Left ventricle myocardium inferior (tissue), 1 donor: Measurements from ENCODE around the gene PPP5C. TPM values are rescaled to one million over a fixed set of nuclear protein-coding genes. Genes with fewer than 3 reads are reported as not detected.

Source experiments
- DNase-seq: peaks from one replicate; pipeline ENCODE4 v3.0.0-alpha.2; 2020
- H3K27ac ChIP-seq: fragments of 200-600 bp; replicated peaks from 2 replicates; pipeline ENCODE4 v1.8.0; 2021
- H3K27me3 ChIP-seq: fragments of 200-600 bp; 2 replicates; pipeline ENCODE4 v1.8.0; 2021; ENCODE audit warnings: low read depth
- H3K36me3 ChIP-seq: fragments of 200-600 bp; 2 replicates; pipeline ENCODE4 v1.8.0; 2021
- H3K4me1 ChIP-seq: fragments of 200-600 bp; 2 replicates; pipeline ENCODE4 v1.8.0; 2021
- H3K4me3 ChIP-seq: fragments of 200-600 bp; 2 replicates; pipeline ENCODE4 v1.8.0; 2021; ENCODE audit warnings: mild to moderate bottlenecking, moderate library complexity
- H3K9me3 ChIP-seq: fragments of 200-600 bp; replicated peaks from 2 replicates; pipeline ENCODE4 v1.8.0; 2021
- intact Hi-C: fragments of 100-400 bp; cut with micrococcal nuclease; formaldehyde crosslinking; loops from one replicate; pipeline ENCODE4 v1.11.0; 2022
- total RNA-seq: library from RNA; stranded (reverse); fragmentation: NEBNext Ultra II Directional; extraction: Animal tissue kit (Norgen Biotek cat#: 25700); gene quantifications from one replicate; pipeline ENCODE4 v1.2.1, GENCODE V29; 2021
- TF ChIP-seq, protein P1 (sequence below): fragments of 200-600 bp; IDR thresholded peaks from 2 replicates; pipeline ENCODE4 v1.8.0; 2021; ENCODE audit warnings: antibody characterized with exemption, mild to moderate bottlenecking, borderline replicate concordance
- donor health status: DM: no; HTN: yes; CAD: no; lungs with severe emphysema.

The PPP5C gene
- total RNA-seq, 1 donor from 2014 or later = 70.8 TPM

DNA sequence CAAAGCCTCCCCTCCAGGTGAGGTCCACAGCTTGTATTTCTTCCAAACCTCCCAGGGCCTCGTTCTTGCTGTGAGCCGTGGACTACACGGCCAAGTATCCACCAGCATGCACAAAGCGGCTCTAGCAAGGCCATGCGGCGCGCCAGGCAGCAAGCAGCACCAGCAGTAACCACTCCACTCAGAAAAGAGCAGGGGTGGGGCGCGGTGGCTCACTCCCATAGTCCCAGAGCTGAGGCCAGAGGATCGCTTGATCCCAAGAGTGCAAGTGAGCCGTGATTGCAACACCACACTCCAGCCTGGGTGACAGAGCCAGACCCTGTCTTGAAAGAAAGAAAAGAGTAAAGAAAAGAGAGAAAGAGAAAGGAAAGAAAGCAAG lies 61.8 kb downstream of the PPP5C start:
- DNase-seq = peak; percentile 84
- H3K4me3 ChIP-seq = peak overlapping the region; percentile 50
- peaks cover 83% of the 10 kb centered on the region for H3K4me1 ChIP-seq
- H3K9me3 ChIP-seq = no peaks in the 10 kb centered on the region
- H3K36me3 ChIP-seq = peaks cover 8% of the 10 kb centered on the region
- peak overlapping the region; percentile 82 for H3K27ac ChIP-seq
- H3K27me3 ChIP-seq = peaks cover 61% of the 10 kb centered on the region
- intact Hi-C loops = no loop called here
- TF ChIP-seq, protein P1, sequence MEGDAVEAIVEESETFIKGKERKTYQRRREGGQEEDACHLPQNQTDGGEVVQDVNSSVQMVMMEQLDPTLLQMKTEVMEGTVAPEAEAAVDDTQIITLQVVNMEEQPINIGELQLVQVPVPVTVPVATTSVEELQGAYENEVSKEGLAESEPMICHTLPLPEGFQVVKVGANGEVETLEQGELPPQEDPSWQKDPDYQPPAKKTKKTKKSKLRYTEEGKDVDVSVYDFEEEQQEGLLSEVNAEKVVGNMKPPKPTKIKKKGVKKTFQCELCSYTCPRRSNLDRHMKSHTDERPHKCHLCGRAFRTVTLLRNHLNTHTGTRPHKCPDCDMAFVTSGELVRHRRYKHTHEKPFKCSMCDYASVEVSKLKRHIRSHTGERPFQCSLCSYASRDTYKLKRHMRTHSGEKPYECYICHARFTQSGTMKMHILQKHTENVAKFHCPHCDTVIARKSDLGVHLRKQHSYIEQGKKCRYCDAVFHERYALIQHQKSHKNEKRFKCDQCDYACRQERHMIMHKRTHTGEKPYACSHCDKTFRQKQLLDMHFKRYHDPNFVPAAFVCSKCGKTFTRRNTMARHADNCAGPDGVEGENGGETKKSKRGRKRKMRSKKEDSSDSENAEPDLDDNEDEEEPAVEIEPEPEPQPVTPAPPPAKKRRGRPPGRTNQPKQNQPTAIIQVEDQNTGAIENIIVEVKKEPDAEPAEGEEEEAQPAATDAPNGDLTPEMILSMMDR = no peak

DNA sequence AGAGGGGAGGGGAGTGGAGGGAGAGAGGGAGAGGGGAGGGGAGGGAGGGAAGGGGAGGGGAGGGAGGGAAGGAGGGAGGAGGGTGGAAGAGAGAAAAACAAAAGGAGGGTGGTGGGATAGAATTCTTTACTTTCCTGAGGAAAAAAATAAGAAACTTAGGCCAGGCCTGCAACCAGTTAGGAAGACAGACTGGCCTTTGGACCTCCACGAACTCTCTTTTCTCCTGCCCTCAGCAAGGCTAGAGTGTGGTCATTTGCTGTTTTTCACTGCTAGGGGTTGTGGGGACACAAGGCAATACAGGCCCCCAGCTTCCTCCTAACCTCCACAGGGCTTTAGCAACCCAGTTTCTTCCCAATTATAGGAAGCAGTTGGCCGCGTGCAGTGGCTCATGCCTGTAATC lies 62.3 kb downstream of the PPP5C start:
- Histone ChIP-seq H3K4me1 (peaks cover 78% of the 10 kb centered on the region), H3K27ac (peak overlapping the region; percentile 82), H3K36me3 (peaks cover 8% of the 10 kb centered on the region), H3K27me3 (peaks cover 59% of the 10 kb centered on the region), H3K9me3 (no peaks in the 10 kb centered on the region), H3K4me3 (peak overlapping the region; percentile 50)
- intact Hi-C loops = no loop called here
- TF ChIP-seq, protein P1 = no peak
- no peak for DNase-seq

DNA sequence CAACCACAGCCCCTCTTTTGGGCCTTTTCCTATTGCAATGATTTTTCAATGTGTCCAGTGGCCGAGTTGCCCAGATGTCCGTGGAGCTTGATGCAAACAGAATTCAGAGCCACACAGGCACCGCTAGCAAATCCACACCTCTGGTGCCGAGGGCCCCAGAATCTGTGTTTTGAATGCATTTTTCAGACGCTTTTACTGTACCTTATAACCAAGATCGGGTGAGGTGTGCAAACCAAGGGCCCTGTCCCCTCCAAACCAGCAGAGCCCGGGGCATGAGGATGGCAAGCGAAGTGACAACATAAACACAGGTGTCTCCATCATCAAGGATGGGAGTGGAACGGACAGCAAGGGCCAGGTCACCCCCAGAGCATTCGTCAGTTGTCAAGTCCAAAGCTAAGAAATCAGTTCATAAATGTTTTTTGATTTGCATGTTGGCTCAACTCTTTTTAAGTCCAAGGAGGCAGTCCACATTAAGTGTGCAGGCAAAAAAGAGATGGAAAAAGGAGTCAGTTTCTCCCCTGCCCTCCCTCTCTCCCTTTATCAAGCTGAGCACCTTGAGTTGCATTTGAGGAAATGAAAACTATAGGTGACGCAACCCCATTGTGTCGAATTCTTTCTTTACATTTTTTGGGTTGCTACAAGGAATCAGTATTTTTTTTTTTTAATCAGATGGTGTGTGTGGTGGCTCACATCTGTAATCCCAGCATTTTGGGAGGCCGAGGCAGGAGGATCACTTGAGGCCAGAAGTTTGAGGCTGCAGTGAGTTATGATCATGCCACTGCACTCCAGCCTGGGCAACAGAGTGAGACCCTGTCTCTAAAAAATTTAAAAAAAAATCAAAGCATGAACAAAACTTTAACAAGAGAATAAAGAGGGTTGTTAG lies 63.6 kb downstream of the PPP5C start:
- TF ChIP-seq, protein P1 = no peak
- intact Hi-C loops = no loop called here
- Histone ChIP-seq H3K27me3 (peaks cover 50% of the 10 kb centered on the region), H3K27ac (peak overlapping the region; percentile 90), H3K9me3 (no peaks in the 10 kb centered on the region), H3K36me3 (peaks cover 8% of the 10 kb centered on the region), H3K4me1 (peaks cover 66% of the 10 kb centered on the region), H3K4me3 (peak overlapping the region; percentile 73)
- DNase-seq = no peak

DNA sequence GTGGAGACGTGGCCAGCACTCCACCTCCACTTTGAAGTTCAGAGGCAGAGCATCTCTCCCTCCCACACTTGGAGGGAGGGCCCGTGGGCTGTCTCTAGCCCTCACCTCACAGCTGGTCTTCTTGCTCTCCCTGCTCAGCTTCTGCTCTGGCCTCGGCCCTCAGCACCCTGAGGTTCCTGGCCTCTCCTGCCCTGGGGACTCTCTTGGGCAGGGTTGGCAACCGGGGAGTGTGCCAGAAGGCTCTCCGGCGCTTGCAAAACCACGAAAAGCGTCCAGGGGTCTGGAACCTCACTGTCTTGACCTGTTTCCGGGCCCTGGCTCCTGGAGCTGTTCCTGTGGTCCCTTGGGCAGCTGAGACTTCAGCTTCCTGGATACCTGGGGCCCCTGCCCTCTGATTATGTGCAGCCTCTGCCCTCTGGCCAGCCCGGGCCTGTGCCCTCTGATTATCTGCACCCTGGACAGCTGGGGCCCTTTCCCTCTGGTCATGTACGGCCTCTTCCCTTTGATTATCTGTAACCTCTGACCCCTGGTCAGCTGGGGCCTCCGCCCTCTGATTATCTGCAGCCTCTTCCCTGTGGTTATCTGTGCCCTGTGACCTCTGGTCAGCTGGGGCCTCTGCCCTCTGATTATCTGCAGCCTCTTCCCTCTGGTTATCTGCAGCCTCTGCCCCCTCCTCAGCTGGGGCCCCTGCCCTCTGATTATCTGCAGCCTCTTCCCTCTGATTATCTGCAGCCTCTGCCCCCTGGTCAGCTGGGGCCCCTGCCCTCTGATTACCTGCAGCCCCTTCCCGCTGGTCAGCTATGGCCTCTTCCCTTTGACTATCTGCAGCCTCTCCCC lies 64.4 kb downstream of the PPP5C start:
- intact Hi-C loops = no loop called here
- peak overlapping the region; percentile 90 for H3K27ac ChIP-seq
- peaks cover 48% of the 10 kb centered on the region for H3K27me3 ChIP-seq
- DNase-seq = no peak
- H3K4me3 ChIP-seq = peak overlapping the region; percentile 73
- peaks cover 71% of the 10 kb centered on the region for H3K4me1 ChIP-seq
- TF ChIP-seq, protein P1 = no peak
- H3K36me3 ChIP-seq = peaks cover 8% of the 10 kb centered on the region
- no peaks in the 10 kb centered on the region for H3K9me3 ChIP-seq

DNA sequence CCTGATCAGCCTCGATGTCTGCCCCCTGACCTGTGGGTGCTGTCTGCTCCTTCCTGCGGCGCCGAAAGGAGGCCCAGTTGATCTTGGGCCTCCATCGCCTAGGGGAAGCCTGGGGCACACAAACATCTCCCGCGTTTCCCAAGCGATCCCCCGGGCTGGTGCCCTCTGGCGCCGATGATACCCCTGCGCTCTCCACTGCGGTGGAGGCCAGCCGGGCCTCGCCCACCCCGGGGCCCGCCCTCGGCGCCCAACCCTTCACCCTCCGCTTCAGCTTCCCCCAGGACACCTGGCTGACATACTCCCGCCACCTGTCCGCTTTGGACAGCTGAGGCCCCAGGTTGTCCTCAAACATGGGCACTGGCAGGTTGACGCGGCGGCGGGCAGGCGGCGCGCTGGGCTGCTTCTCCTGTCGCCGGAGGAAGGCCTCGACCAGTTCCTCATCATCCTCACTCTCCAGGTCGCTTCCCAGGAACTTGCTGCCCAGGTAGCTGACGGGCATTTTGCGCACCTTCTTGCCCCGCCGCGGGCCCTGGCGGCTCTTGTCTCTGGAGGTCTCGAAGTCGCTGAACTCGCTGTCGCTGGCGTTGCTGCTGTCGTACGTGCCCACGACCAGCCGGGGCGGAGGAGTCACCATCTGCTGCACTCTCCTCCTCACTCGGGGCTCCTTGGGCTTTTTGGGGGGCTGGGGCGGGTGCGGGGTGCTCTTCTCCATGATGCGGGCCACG lies 65.2 kb downstream of the PPP5C start:
- intact Hi-C loops = no loop called here
- Histone ChIP-seq H3K36me3 (peaks cover 8% of the 10 kb centered on the region), H3K27me3 (peaks cover 53% of the 10 kb centered on the region), H3K9me3 (no peaks in the 10 kb centered on the region), H3K27ac (peak overlapping the region; percentile 90), H3K4me1 (peaks cover 73% of the 10 kb centered on the region), H3K4me3 (peak overlapping the region; percentile 73)
- DNase-seq = no peak
- TF ChIP-seq, protein P1 = peak; percentile 14
